Esophagus squamous epithelium (tissue), 5 donors: Measurements from ENCODE around the gene VSIG10L. TPM values are rescaled to one million over a fixed set of nuclear protein-coding genes. Genes with fewer than 3 reads are reported as not detected.

Source experiments
- DNase-seq: peaks from one replicate; lab custom pipeline; 2025; lab: John Stamatoyannopoulos, UW
- H3K27ac ChIP-seq, 4 donors: fragments of 200-600 bp; sonication (generic); one replicate each; pipeline ENCODE4 v1.5.1; 2016 to 2019; ENCODE audit warnings: mild to moderate bottlenecking in 1 of 4
- H3K27me3 ChIP-seq, 4 donors: fragments of 200-600 bp; sonication (generic); 1 replicate in 3 of 4; 2 replicates in 1 of 4; pipeline versions ENCODE4 v1.5.1 to v1.6.0; 2017 to 2021; ENCODE audit warnings: antibody characterized with exemption in 1 of 4
- H3K36me3 ChIP-seq, 3 donors: fragments of 200-600 bp; sonication (generic); one replicate each; pipeline ENCODE4 v1.5.1; 2016 to 2019
- H3K4me1 ChIP-seq, 3 donors: fragments of 200-600 bp; sonication (generic); one replicate each; pipeline ENCODE4 v1.5.1; 2017 to 2019
- H3K4me3 ChIP-seq, 4 donors: fragments of 200-600 bp; sonication (generic); 1 replicate in 3 of 4; 2 replicates in 1 of 4; pipeline ENCODE4 v1.5.1; 2016 to 2019; ENCODE audit warnings: mild to moderate bottlenecking in 2 of 4, moderate library complexity in 1 of 4
- H3K9me3 ChIP-seq, 3 donors: fragments of 200-600 bp; sonication (generic); one replicate each; pipeline ENCODE4 v1.5.1; 2016 to 2019
- CTCF ChIP-seq, 6 experiments: fragments of 450-650 bp in 4 of 6; fragments of 200-600 bp in 2 of 6; sonication (generic) in 2 of 6; IDR thresholded peaks; one replicate each; pipeline ENCODE4 v1.5.1; 2016 to 2019; ENCODE audit warnings: antibody characterized with exemption in 6 of 6, mild to moderate bottlenecking in 4 of 6, moderate library complexity in 4 of 6
- POLR2A ChIP-seq, 4 donors: fragments of 450-650 bp; IDR thresholded peaks; one replicate each; pipeline ENCODE4 v1.6.1; 2017; ENCODE audit warnings: antibody characterized with exemption in 4 of 4, mild to moderate bottlenecking in 4 of 4, moderate library complexity in 3 of 4
- WGBS, 2 donors: methylation state at CpG; one replicate each; pipeline ENCODE4 v1.1.5; 2018; 5-methylcytosine and 5-hydroxymethylcytosine counted together
- intact Hi-C: fragments of 100-400 bp; cut with DNase I; formaldehyde crosslinking; loops from one replicate; pipeline ENCODE4 v1.15.0; 2022
- total RNA-seq, 4 donors: library from RNA; depleted of rRNA; stranded (reverse); fragments of >200 nt; gene quantifications; one replicate each; pipeline ENCODE4 v1.1.0, GENCODE V29; 2016
- donor health status: DM: yes; HTN: yes; CAD: no.

VSIG10L gene
- total RNA-seq, 4 donors from 2014 or later: 36.4 to 201 (median 50.6) TPM

- WGBS, 2 donors: 87 to 100% methylated on average over 1 to 3 of the region's 16 CpGs
- DNase-seq: no peak
- Histone ChIP-seq H3K36me3 (peaks cover 4 to 44% (median 8%) of the 10 kb centered on the region in 3 donors), H3K27me3 (no peaks in the 10 kb centered on the region), H3K27ac (no peak overlapping the region), H3K4me1 (peaks cover 0 to 24% (median 10%) of the 10 kb centered on the region in 3 donors), H3K9me3 (no peaks in the 10 kb centered on the region), H3K4me3 (no peak overlapping the region)
- TF ChIP-seq POLR2A (IDR thresholded peaks at IDR 0.05) (no peak), CTCF (IDR thresholded peaks at IDR 0.05) (no peak)
- intact Hi-C loops: no loop called here
These were observed 10.9 kb upstream of the VSIG10L start for GRCh38 chr19:51352783-51353360.

DNA sequence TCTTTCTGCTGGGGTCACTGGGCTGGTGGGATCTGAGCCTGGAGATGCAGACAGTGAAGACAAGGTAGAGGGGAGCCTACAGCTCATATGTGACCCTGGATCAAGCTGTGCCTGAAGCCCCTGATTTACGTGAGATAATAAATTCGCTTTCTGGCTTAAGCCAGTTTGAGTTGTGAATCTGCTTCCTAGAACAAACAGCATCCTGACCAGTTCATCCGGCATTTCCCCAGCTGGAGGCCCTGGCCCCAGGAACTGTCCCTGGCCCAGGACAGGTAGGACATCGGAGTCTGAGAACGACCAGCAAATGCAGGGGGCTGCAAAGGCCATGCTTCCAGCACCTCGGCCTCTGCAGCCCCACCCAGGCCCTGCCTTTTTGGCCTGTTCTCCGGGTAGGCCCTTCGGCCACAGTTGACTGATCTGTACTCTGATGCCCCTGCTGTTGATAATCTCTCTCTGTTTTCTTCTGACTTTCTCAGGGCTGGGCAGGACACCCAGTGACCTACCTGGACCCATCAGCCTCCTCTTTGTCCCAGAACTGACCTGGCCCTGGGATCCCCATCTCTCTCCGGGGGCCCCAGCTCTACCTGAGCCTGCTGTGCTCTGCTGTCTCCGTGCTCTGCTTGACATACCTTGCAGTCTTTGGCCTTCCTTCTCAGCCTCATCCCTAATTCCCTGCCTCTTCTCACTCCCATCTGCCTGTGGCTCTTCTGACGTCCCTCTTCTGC, 9.5 kb upstream of the VSIG10L start:
- H3K36me3 ChIP-seq: peaks cover 4 to 59% (median 11%) of the 10 kb centered on the region in 3 donors
- H3K4me3 ChIP-seq: no peak overlapping the region
- no peaks in the 10 kb centered on the region for H3K9me3 ChIP-seq
- TF ChIP-seq CTCF (IDR thresholded peaks at IDR 0.05): no peak
- TF ChIP-seq POLR2A (IDR thresholded peaks at IDR 0.05): no peak
- no peaks in the 10 kb centered on the region for H3K27me3 ChIP-seq
- intact Hi-C loops: no loop called here
- no peak for DNase-seq
- H3K4me1 ChIP-seq: peaks cover 0 to 24% (median 10%) of the 10 kb centered on the region in 3 donors
- 85 to 97% methylated on average over 8 of the region's 11 CpGs for WGBS, 2 donors
- peak overlapping the region; percentile 69 to 82 (median 79) for H3K27ac ChIP-seq

DNA sequence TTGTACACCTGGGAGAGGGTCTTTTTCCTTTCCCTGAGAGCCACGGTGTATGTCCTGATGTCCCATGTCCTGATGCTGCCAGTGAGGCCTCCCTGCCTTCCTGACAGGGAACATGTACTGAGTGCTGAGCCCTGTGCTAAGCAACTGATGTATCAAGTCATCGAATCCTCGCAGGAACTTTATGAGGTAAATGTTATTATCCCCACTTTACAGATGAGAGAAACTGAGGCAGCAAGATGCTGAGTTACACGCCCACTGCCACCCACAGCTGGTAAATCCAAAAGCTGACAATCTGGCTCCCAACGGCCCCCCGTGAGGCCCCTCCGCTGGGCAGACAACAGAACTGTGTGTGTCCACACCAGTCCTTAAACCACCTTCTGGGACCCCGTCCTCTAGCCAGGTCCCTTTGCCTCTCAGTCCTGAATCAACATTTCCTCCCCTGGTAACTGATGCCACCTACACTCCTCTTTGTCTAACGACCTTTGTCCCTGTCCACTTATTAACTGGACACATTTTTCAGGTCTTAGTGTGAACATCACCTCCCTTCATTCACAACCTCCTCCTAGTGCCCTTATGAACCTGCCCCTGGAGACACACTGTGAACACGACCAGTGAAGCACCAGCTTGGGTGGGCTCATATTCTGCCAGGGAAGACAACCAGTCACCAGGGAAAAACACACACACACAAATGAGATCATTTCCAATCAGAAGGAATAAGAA, 5.4 kb upstream of the VSIG10L start:
- intact Hi-C loops: no loop called here

GRCh38 chr19:51346742-51347141, 4.8 kb upstream of the VSIG10L start:
- Histone ChIP-seq H3K36me3 (peaks cover 4 to 70% (median 11%) of the 10 kb centered on the region in 3 donors), H3K4me3 (no peak overlapping the region), H3K27me3 (no peaks in the 10 kb centered on the region), H3K27ac (no peak overlapping the region), H3K9me3 (no peaks in the 10 kb centered on the region), H3K4me1 (peaks cover 0 to 46% (median 10%) of the 10 kb centered on the region in 3 donors)
- no peak for TF ChIP-seq POLR2A (IDR thresholded peaks at IDR 0.05)
- TF ChIP-seq CTCF (IDR thresholded peaks at IDR 0.05): no peak
- intact Hi-C loops: no loop called here
- no peak for DNase-seq
- WGBS, 2 donors: 91% methylated on average over 9 of the region's 17 CpGs; no CpG with 5 or more reads in 1 of the 2 donors

More for the DNA sequence above, 5.4 kb upstream of the VSIG10L start:
- Histone ChIP-seq H3K9me3 (no peaks in the 10 kb centered on the region), H3K27me3 (no peaks in the 10 kb centered on the region), H3K27ac (no peak overlapping the region), H3K4me1 (peaks cover 0 to 40% (median 10%) of the 10 kb centered on the region in 3 donors), H3K36me3 (peaks cover 4 to 77% (median 11%) of the 10 kb centered on the region in 3 donors), H3K4me3 (no peak overlapping the region)
- no peak for DNase-seq
- TF ChIP-seq CTCF (IDR thresholded peaks at IDR 0.05) (no peak), POLR2A (IDR thresholded peaks at IDR 0.05) (no peak)
- WGBS, 2 donors: 67 to 85% methylated on average over 10 of the region's 10 CpGs
